HepG2 (cell line): ENCODE results near the gene WWP2. TPM values are rescaled to one million over a fixed set of nuclear protein-coding genes. Genes with fewer than 3 reads are reported as not detected.

ENCODE experiments used
- EP300 ChIP-seq, 3 experiments: sonication (generic) in 1 of 3; formaldehyde crosslinking in 1 of 3; IDR thresholded peaks; 2 replicates each; pipeline versions ENCODE4 v1.5.1 to v1.6.1; 2011 to 2020; ENCODE audit warnings: low read depth in 2 of 3, low read length in 2 of 3, borderline replicate concordance in 1 of 3, improper control_type of control experiment in 1 of 3, mild to moderate bottlenecking in 1 of 3, missing genetic modification reagents in 1 of 3, moderate library complexity in 1 of 3
- GATAD2A ChIP-seq: IDR thresholded peaks from 2 replicates; pipeline ENCODE4 v1.6.1; 2016
- GRHL1 ChIP-seq: sonication (generic); formaldehyde crosslinking; conservative IDR thresholded peaks from 2 replicates; pipeline ENCODE4 v1.8.0; 2022; ENCODE audit warnings: missing genetic modification reagents
- HHEX ChIP-seq: IDR thresholded peaks from 2 replicates; pipeline ENCODE4 v1.6.1; 2016; ENCODE audit warnings: control low read depth
- MED8 ChIP-seq: sonication (generic); formaldehyde crosslinking; IDR thresholded peaks from 2 replicates; pipeline ENCODE4 v1.8.1; 2023; ENCODE audit warnings: mild to moderate bottlenecking, missing genetic modification reagents; ENCODE audit not compliant: insufficient replicate concordance
- NPAS2 ChIP-seq: sonication (generic); formaldehyde crosslinking; IDR thresholded peaks from 2 replicates; pipeline ENCODE4 v1.8.0; 2022; ENCODE audit warnings: mild to moderate bottlenecking, missing genetic modification reagents, borderline replicate concordance
- POLR2AphosphoS5 ChIP-seq: IDR thresholded peaks from 2 replicates; pipeline ENCODE4 v1.6.1; 2012; ENCODE audit warnings: low read depth, low read length
- RARG ChIP-seq: sonication (generic); formaldehyde crosslinking; IDR thresholded peaks from 2 replicates; pipeline ENCODE4 v1.4.0; 2020; ENCODE audit warnings: low read depth, mild to moderate bottlenecking, missing genetic modification reagents
- SMAD3 ChIP-seq: sonication (generic); formaldehyde crosslinking; IDR thresholded peaks from 2 replicates; pipeline ENCODE4 v1.4.0; 2020; ENCODE audit warnings: missing genetic modification reagents
- ZBTB38 ChIP-seq: sonication (generic); formaldehyde crosslinking; IDR thresholded peaks from 2 replicates; pipeline ENCODE4 v1.5.1; 2020; ENCODE audit warnings: mild to moderate bottlenecking, missing genetic modification reagents
- polyA plus RNA-seq, 8 experiments: library from polyadenylated mRNA; depleted of rRNA in 3 of 8; stranded (reverse) in 7 of 8; unstranded in 1 of 8; fragments of >200 nt; fragmentation: Illumina TruSeq in 4 of 8; extraction: Trizol in 4 of 8; gene quantifications; 2 replicates each; pipeline versions ENCODE4 v1.2.1 to v1.2.3, GENCODE V29; 2011 to 2016; ENCODE audit warnings: low read depth in 4 of 8, missing spikeins in 1 of 8, mixed read lengths in 1 of 8; ENCODE audit not compliant: insufficient read depth in 1 of 8
- total RNA-seq, 5 experiments: library from RNA; depleted of rRNA; stranded (reverse); fragments of >200 nt; fragmentation: Illumina TruSeq; extraction: Trizol; gene quantifications; 2 replicates each; pipeline ENCODE4 v1.2.3, GENCODE V29; 2016; ENCODE audit warnings: low read depth in 1 of 5
- TF ChIP-seq, protein P1 (sequence below): sonication (generic); formaldehyde crosslinking; IDR thresholded peaks from 2 replicates; pipeline ENCODE4 v1.5.1; 2020; ENCODE audit warnings: mild to moderate bottlenecking, missing genetic modification reagents
- TF ChIP-seq, protein P2 (sequence below): sonication (generic); formaldehyde crosslinking; IDR thresholded peaks from 2 replicates; pipeline ENCODE4 v1.5.0; 2020; ENCODE audit warnings: mild to moderate bottlenecking, missing genetic modification reagents, moderate library complexity
- TF ChIP-seq, protein P3 (sequence below): IDR thresholded peaks from 2 replicates; pipeline ENCODE4 v1.6.1; 2016; ENCODE audit warnings: mild to moderate bottlenecking, missing biosample characterization, missing genetic modification reagents

Gene WWP2
- total and polyA plus RNA-seq, 2 of the 13 experiments (the other 11 are each of a cell fraction or from before 2014, with no cell fraction given), result 11.4 to 28.2 TPM

GRCh38 chr16:69787883-69788282 lies 25.8 kb downstream of the WWP2 start (continued):
- no peak for TF ChIP-seq GRHL1 (CRISPR knock-in tag)
- TF ChIP-seq EP300 (IDR thresholded peaks at IDR 0.05; ENCODE audit: low read depth in 2 of 2, low read length in 2 of 2), result peak in 1 of 2 experiments; percentile 31; a peak in 2 of 4 replicates
- 0 out of 2 replicates have a peak, but pooled peaks have one; percentile 25 for TF ChIP-seq EP300 (CRISPR knock-in tag; IDR thresholded peaks at IDR 0.05; ENCODE audit: borderline replicate concordance)
- TF ChIP-seq SMAD3 (CRISPR knock-in tag), result no peak
- no peak for TF ChIP-seq HHEX (CRISPR knock-in tag)
- TF ChIP-seq POLR2AphosphoS5, result no peak
- TF ChIP-seq, protein P1, sequence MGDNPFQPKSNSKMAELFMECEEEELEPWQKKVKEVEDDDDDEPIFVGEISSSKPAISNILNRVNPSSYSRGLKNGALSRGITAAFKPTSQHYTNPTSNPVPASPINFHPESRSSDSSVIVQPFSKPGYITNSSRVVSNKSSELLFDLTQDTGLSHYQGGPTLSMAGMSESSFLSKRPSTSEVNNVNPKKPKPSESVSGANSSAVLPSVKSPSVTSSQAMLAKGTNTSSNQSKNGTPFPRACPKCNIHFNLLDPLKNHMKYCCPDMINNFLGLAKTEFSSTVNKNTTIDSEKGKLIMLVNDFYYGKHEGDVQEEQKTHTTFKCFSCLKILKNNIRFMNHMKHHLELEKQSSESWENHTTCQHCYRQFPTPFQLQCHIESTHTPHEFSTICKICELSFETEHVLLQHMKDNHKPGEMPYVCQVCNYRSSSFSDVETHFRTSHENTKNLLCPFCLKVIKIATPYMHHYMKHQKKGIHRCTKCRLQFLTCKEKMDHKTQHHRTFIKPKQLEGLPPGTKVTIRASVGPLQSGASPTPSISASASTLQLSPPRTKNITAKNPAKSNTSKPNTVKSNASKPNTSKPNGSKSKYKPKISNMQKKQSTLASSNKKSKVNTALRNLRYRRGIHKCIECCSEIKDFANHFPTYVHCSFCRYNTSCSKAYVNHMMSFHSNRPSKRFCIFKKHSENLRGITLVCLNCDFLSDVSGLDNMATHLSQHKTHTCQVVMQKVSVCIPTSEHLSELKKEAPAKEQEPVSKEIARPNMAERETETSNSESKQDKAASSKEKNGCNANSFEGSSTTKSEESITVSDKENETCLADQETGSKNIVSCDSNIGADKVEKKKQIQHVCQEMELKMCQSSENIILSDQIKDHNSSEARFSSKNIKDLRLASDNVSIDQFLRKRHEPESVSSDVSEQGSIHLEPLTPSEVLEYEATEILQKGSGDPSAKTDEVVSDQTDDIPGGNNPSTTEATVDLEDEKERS (CRISPR knock-in tag), result 0 out of 2 replicates have a peak, but pooled peaks have one; percentile 34
- peak; percentile 66 for TF ChIP-seq GATAD2A
- no peak for TF ChIP-seq NPAS2 (CRISPR knock-in tag)
- TF ChIP-seq ZBTB38 (CRISPR knock-in tag), result 0 out of 2 replicates have a peak, but pooled peaks have one; percentile 21
- TF ChIP-seq, protein P2, sequence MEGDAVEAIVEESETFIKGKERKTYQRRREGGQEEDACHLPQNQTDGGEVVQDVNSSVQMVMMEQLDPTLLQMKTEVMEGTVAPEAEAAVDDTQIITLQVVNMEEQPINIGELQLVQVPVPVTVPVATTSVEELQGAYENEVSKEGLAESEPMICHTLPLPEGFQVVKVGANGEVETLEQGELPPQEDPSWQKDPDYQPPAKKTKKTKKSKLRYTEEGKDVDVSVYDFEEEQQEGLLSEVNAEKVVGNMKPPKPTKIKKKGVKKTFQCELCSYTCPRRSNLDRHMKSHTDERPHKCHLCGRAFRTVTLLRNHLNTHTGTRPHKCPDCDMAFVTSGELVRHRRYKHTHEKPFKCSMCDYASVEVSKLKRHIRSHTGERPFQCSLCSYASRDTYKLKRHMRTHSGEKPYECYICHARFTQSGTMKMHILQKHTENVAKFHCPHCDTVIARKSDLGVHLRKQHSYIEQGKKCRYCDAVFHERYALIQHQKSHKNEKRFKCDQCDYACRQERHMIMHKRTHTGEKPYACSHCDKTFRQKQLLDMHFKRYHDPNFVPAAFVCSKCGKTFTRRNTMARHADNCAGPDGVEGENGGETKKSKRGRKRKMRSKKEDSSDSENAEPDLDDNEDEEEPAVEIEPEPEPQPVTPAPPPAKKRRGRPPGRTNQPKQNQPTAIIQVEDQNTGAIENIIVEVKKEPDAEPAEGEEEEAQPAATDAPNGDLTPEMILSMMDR (CRISPR knock-in tag), result no peak
- TF ChIP-seq, protein P3, sequence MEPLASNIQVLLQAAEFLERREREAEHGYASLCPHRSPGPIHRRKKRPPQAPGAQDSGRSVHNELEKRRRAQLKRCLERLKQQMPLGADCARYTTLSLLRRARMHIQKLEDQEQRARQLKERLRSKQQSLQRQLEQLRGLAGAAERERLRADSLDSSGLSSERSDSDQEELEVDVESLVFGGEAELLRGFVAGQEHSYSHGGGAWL (CRISPR knock-in tag), result no peak
- no peak for TF ChIP-seq MED8 (CRISPR knock-in tag)
- no peak for TF ChIP-seq RARG (CRISPR knock-in tag)
